ENCODE measurements around the gene CASS4.

CASS4 gene

GRCh38 chr20:56382696-56383095 is 29.4 kb upstream of the CASS4 start:
- no peak for TF ChIP-seq REST (IDR thresholded peaks at IDR 0.05; ENCODE audit: low read depth)

DNA sequence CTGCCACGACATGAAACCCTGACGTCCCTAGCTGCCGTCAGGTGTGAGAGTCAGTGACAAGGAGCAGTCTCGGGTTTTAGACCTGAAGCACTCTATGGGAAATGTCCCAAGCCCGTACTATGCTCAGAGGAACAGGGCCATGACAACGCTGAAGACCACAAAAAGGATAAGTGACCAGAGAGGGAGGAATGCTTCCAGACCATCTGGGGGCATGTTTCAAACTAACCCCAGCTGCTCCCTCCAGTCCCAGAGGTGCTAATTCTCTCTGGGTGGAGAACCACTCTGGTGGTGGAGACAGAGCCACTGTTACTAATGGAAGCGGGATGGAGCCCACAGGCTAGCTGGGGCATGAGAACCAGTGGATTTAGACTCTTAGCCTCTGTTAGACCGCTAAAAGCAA is 28.7 kb upstream of the CASS4 start:
- TF ChIP-seq CREB1 (IDR thresholded peaks at IDR 0.05; ENCODE audit: low read depth) (no peak), NFIC (IDR thresholded peaks at IDR 0.05) (no peak), FOXM1 (IDR thresholded peaks at IDR 0.05; ENCODE audit: borderline replicate concordance, low read depth) (no peak), EGR1 (IDR thresholded peaks at IDR 0.05) (no peak)
- TF ChIP-seq, protein P1, sequence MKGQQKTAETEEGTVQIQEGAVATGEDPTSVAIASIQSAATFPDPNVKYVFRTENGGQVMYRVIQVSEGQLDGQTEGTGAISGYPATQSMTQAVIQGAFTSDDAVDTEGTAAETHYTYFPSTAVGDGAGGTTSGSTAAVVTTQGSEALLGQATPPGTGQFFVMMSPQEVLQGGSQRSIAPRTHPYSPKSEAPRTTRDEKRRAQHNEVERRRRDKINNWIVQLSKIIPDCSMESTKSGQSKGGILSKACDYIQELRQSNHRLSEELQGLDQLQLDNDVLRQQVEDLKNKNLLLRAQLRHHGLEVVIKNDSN (IDR thresholded peaks at IDR 0.05): no peak

DNA sequence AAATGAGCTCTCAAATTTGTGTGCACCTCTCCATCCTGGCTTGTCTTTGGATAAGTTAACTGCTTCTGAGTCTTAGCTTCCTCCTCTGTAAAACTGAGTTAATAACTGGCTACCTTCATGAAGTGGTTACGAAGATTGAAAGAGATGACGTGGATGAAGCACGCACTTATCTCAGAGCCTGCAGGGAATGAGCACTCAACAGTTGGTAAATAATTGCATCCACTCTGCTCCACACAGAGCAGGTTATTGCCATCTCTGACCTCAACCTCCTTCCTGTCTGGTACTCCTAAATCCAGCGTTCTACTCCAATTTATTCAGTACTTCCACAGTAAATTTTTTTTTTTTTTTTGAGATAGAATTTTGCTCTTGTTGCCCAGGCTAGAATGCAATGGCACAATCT is 26.9 kb upstream of the CASS4 start:
- no peak for TF ChIP-seq NFIC (IDR thresholded peaks at IDR 0.05)
- no peak for TF ChIP-seq TAF1 (IDR thresholded peaks at IDR 0.05; ENCODE audit: low read depth)
- TF ChIP-seq YY1 (IDR thresholded peaks at IDR 0.05; ENCODE audit: low read depth): no peak
- no peak for TF ChIP-seq TEAD4 (IDR thresholded peaks at IDR 0.05)
- TF ChIP-seq EGR1 (IDR thresholded peaks at IDR 0.05): no peak
- TF ChIP-seq, protein P1 (IDR thresholded peaks at IDR 0.05): no peak
- no peak for TF ChIP-seq TCF12 (IDR thresholded peaks at IDR 0.05; ENCODE audit: low read depth)
- no peak for TF ChIP-seq FOXM1 (IDR thresholded peaks at IDR 0.05; ENCODE audit: borderline replicate concordance, low read depth)
- TF ChIP-seq CREB1 (IDR thresholded peaks at IDR 0.05; ENCODE audit: low read depth): no peak
- TF ChIP-seq EP300 (IDR thresholded peaks at IDR 0.05; ENCODE audit: borderline replicate concordance): no peak
- no peak for TF ChIP-seq REST (IDR thresholded peaks at IDR 0.05; ENCODE audit: low read depth)
- TF ChIP-seq, protein P2, sequence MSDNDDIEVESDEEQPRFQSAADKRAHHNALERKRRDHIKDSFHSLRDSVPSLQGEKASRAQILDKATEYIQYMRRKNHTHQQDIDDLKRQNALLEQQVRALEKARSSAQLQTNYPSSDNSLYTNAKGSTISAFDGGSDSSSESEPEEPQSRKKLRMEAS (IDR thresholded peaks at IDR 0.05): no peak

DNA sequence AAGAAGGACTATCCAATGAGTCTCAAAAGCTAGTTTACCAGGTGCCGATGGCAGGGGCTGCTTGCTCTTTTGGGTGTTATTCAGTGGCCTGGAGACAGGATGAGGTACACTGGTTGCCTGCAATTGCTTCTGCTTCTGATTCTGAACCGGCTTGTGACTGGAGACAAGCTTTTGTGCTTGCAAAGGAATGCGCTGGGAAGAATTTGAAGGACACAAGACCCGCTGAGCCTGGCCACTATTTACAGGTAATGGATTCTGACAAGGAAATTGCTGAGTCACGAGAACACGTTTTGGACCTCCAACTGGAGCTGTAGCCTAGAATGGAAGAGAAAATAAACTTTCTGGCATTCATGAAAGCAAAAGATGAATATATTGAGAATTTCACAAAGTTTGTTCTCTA is 25.8 kb upstream of the CASS4 start:
- no peak for TF ChIP-seq ZBTB7A (IDR thresholded peaks at IDR 0.05; ENCODE audit: low read depth)
- TF ChIP-seq EGR1 (IDR thresholded peaks at IDR 0.05): no peak
- TF ChIP-seq FOXM1 (IDR thresholded peaks at IDR 0.05; ENCODE audit: borderline replicate concordance, low read depth): no peak
- no peak for TF ChIP-seq TEAD4 (IDR thresholded peaks at IDR 0.05)
- TF ChIP-seq EP300 (IDR thresholded peaks at IDR 0.05; ENCODE audit: borderline replicate concordance): no peak
- TF ChIP-seq, protein P1 (IDR thresholded peaks at IDR 0.05): no peak
- TF ChIP-seq TCF12 (IDR thresholded peaks at IDR 0.05; ENCODE audit: low read depth): no peak

GRCh38 chr20:56388882-56389281 is 23.2 kb upstream of the CASS4 start:
- no peak for TF ChIP-seq REST (IDR thresholded peaks at IDR 0.05; ENCODE audit: low read depth)
- no peak for TF ChIP-seq TAF1 (IDR thresholded peaks at IDR 0.05; ENCODE audit: low read depth)
- TF ChIP-seq YY1 (IDR thresholded peaks at IDR 0.05; ENCODE audit: low read depth): no peak
- no peak for TF ChIP-seq NFIC (IDR thresholded peaks at IDR 0.05)
- TF ChIP-seq RAD21 (IDR thresholded peaks at IDR 0.05; ENCODE audit: low read depth): no peak
- TF ChIP-seq CREB1 (IDR thresholded peaks at IDR 0.05; ENCODE audit: low read depth): no peak
- TF ChIP-seq, protein P2 (IDR thresholded peaks at IDR 0.05): no peak
- TF ChIP-seq TEAD4 (IDR thresholded peaks at IDR 0.05): no peak
- TF ChIP-seq, protein P1 (IDR thresholded peaks at IDR 0.05): no peak
